HG02943 (cell line): Measurements from ENCODE around the gene PRRG3.

Experiments used
- ATAC-seq: cut with Tn5 transposase; IDR thresholded peaks from one replicate; pipeline ENCODE4 v1.9.1; 2021; ENCODE audit warnings: mild to moderate bottlenecking, low read depth, moderate library complexity; ENCODE audit not compliant: unreplicated experiment

The PRRG3 gene

GRCh38 chrX:151704041-151704663 lies 8.9 kb downstream of the PRRG3 start:
- ATAC-seq: no peak

GRCh38 chrX:151708821-151709220 lies 13.6 kb downstream of the PRRG3 start:
- no peak for ATAC-seq

- ATAC-seq: no peak
Observed at GRCh38 chrX:151710457-151710856, 15.2 kb downstream of the PRRG3 start.

GRCh38 chrX:151711154-151711553 lies 15.9 kb downstream of the PRRG3 start:
- ATAC-seq: no peak

- no peak for ATAC-seq
Observed at GRCh38 chrX:151711787-151712186, 16.5 kb downstream of the PRRG3 start.

GRCh38 chrX:151712253-151712652 lies 17.0 kb downstream of the PRRG3 start:
- ATAC-seq: no peak

GRCh38 chrX:151713849-151714248 lies 18.6 kb downstream of the PRRG3 start:
- no peak for ATAC-seq

GRCh38 chrX:151714362-151714761 lies 19.1 kb downstream of the PRRG3 start:
- no peak for ATAC-seq

- ATAC-seq: no peak
Observed at GRCh38 chrX:151715752-151716151, 20.5 kb downstream of the PRRG3 start, which contains the start of gene FATE1. Gene FATE1, plus strand, starts transcription at chrX:151716035. Its CDS starts 85 bp downstream, at chrX:151716120.

GRCh38 chrX:151722241-151722846 lies 27.1 kb downstream of the PRRG3 start:
- ATAC-seq: no peak

GRCh38 chrX:151723156-151723760 lies 28.0 kb downstream of the PRRG3 start:
- ATAC-seq: no peak

- no peak for ATAC-seq
Observed at GRCh38 chrX:151724563-151725337, 29.5 kb downstream of the PRRG3 start.

GRCh38 chrX:151725338-151725614 lies 30.0 kb downstream of the PRRG3 start:
- no peak for ATAC-seq

GRCh38 chrX:151726751-151727150 lies 31.5 kb downstream of the PRRG3 start:
- ATAC-seq: no peak

GRCh38 chrX:151727346-151727745 lies 32.1 kb downstream of the PRRG3 start:
- ATAC-seq: no peak

GRCh38 chrX:151729056-151729725 lies 33.9 kb downstream of the PRRG3 start:
- no peak for ATAC-seq

GRCh38 chrX:151734446-151734845 lies 39.2 kb downstream of the PRRG3 start, which contains the start of gene CNGA2:
Gene CNGA2, plus strand, starts transcription at chrX:151734746. Its CDS starts 3,738 bp downstream, at chrX:151738484.
- no peak for ATAC-seq

GRCh38 chrX:151735219-151735618 lies 40.0 kb downstream of the PRRG3 start:
- ATAC-seq: no peak

GRCh38 chrX:151736685-151737084 lies 41.4 kb downstream of the PRRG3 start:
- ATAC-seq: no peak

- no peak for ATAC-seq
Observed at GRCh38 chrX:151737494-151737893, 42.2 kb downstream of the PRRG3 start.

- ATAC-seq: no peak
Observed at GRCh38 chrX:151738751-151739150, 43.5 kb downstream of the PRRG3 start.
